IPS DF 4.7 (cell line): ENCODE measurements around the gene ERGIC3.

Experiments used
- DNase-seq: peaks from one replicate; pipeline ENCODE4 v3.0.0-alpha.2; 2013; ENCODE audit warnings: low spot score; ENCODE audit errors: extremely low read depth

The ERGIC3 gene

DNA sequence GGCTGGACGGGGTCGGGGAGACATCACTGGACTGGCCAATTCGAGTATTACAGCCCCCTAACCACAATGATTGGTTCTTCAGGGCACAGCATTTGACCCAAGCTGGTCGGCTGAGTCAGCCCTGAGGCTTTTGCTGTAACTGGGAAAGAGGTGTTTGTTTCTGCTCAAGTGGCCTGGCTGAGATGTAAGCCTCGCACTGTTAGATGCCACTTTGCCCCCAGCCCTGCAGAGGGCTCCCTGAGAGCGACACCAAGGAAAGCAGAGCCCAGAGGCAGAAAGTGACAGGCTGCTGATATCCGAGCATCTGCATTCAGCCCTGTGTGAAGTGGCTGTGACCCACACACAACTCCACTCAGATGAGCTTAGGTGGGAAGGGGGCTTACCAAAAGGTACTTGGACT is 19.4 kb downstream of the ERGIC3 start:
- DNase-seq = no peak

DNA sequence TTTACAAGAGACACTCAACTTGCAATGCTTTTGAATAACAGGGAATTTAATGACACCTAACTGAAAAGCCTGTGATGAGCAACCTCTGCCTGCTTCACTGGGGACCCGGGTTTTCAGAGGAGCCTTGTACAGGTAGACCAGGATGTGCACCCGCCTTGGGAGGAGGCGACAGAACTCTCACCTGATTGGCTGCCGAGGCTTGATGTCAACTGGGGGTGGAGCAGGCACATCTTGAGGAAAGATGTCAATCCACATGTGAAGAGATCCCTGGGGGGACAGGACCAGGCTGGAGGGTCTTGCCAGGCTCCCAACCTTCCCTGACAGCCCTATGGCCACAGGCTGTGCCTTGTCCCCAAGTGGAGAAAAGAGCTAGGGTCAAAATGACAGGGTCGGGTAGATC is 19.8 kb downstream of the ERGIC3 start:
- DNase-seq = no peak

GRCh38 chr20:35562541-35563110 is 20.7 kb downstream of the ERGIC3 start:
- DNase-seq = no peak

DNA sequence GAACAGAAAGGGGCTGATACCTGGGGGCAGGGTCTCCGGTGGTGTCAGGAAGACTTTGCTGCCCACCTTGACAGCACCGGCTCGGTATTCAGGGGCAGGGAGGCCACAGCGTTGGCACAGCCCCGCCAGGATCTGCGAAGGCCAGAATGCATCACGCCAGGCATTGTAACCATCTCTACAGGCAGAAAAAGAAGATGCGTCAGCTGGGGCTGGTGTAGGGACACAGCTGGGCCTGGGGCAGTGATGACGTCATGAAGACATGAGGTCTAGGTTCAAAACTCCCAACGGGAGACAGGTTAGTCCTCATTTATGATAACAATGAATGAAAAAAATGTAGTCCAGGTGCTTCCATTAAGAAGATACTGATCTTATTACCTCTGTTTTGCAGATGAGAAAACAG is 22.0 kb downstream of the ERGIC3 start:
- DNase-seq = no peak

DNA sequence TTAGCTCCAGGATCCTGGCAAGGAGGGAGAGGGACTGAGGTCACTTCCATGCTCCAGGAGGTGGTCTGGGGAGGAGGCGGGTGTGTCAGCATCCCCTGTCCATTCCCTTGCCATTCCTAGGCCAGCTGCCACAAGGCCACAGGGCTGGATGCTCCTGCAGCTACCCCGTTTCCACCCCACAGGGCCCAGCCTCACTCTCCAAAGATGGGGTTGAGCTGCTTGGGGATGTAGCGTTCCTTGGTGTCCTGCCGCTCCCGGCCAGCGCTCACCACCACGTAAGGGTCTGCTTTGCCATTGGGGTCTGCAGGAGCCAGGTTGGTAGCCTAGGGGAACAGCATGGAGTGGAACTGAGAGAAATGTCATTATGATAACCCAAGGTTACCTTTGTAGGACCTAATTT is 23.0 kb downstream of the ERGIC3 start:
- no peak for DNase-seq

- no peak for DNase-seq
Measured at GRCh38 chr20:35568645-35569044, 26.8 kb downstream of the ERGIC3 start.

GRCh38 chr20:35571555-35571954 is 29.7 kb downstream of the ERGIC3 start:
- no peak for DNase-seq

DNA sequence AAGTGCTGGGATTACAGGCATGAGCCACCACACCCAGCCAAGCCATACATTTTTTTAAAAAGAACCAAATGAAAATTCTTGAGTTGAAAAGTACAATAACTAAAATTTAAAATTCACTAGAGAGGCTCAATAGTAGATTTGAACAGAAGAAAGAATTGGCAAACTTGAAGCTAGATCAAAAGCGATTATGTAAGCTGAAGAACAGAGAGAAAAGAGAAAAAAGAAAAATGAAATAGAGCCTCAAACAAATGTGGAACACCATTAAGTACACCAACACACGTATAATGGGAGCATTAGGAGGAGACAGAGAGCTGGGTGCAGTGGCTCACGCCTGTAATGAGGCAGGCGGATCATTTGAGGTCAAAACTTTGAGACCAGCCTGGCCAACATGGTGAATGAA is 31.0 kb downstream of the ERGIC3 start:
- DNase-seq = no peak

- no peak for DNase-seq
Measured at GRCh38 chr20:35575958-35576357, 34.1 kb downstream of the ERGIC3 start.

GRCh38 chr20:35576816-35577215 is 34.9 kb downstream of the ERGIC3 start:
- no peak for DNase-seq

- DNase-seq = no peak
Measured at GRCh38 chr20:35578469-35578868, 36.6 kb downstream of the ERGIC3 start.

DNA sequence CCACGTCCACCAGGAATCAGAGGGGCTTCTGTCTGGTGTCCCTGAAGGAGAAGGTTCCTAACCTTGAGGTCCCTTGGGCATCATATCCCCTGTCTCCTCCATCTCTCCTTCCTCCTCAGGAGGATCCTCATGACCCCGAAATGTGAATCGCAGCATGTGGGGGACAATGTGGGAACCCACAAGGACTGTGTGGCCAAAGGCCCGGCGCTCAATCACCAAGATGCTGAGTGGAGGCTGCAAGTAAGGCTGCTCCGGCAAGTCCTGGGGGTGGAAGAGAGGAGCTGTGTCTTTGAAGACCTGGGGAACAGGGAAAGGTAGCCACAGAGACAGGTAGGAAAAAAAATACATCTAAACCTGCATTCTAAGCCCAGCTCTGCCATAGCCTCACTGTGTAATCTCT is 37.3 kb downstream of the ERGIC3 start:
- DNase-seq = no peak

DNA sequence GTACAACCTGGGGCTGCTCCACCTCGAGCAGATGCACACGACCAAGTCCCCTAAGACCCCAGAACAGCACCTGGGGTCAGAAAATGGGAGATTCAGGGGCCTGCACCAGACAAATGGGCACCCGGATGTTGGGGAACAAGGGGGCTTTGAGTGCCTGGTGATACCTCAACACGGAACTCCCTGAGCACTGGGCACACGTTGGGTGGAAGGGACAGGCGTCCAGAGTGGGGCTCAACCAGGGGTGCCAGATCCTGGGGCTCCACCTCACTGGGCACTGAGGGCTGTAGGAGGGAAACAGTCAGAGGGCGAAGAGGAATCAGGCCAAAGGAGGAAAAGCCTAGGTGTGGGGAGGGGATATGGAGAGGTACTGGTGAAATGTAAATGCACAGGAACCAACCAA is 40.3 kb downstream of the ERGIC3 start:
- no peak for DNase-seq

DNA sequence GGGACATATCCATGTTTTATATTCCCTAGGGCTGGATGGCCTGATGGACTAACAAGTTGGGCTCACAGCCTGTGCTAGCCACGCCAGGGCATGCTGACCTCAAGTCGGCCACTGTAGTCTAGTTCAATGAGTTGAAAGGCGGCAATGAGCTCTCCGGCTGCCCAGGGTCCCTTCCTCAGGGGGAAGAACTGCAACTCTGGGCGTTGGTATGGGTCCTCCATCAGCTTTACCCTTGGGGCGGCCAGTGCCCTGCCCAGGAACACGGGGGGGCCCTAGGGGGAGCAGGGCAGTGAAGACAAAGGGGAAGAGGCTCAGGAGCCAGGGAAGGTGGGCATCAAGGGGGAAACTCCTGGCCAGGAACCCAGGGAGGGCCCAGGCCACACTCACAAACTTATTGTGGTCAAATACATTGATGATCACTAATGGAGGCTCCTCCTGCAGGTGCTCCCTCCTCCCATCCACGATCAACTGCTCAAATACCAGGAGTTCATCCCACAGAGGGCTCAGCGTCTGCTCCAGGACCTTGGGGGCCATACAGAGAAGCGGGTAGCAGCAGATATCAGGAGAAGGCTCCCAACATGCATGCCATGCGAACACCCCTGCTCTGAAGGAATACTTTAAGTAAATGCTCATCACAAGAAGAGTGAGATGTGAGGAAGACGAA is 41.0 kb downstream of the ERGIC3 start:
- DNase-seq = no peak

- no peak for DNase-seq
Measured at GRCh38 chr20:35583636-35584560, 42.0 kb downstream of the ERGIC3 start.

GRCh38 chr20:35586751-35587425 is 45.0 kb downstream of the ERGIC3 start:
- no peak for DNase-seq

- no peak for DNase-seq
Measured at GRCh38 chr20:35587436-35587835, 45.6 kb downstream of the ERGIC3 start.

DNA sequence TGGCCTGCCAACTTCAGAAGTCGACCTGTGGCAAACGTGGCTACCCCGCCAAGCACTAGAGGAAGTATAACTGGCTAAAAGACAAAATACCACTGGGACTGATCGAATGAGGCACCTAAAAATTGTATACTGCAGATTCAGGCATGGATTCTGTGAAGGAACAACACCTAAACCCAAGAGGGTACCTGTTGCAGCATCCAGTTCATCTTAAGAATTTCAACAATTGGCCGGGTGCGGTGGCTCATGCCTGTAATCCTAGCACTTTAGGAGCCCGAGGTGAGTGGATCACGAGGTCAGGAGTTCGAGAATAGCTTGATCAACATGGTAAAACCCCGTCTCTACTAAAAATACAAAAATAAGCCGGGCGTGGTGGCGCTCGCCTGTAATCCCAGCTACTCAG is 46.5 kb downstream of the ERGIC3 start:
- DNase-seq = no peak

- DNase-seq = no peak
Measured at GRCh38 chr20:35592339-35592974, 50.6 kb downstream of the ERGIC3 start.

GRCh38 chr20:35595456-35595855 is 53.6 kb downstream of the ERGIC3 start:
- DNase-seq = no peak

GRCh38 chr20:35595901-35596300 is 54.0 kb downstream of the ERGIC3 start:
- no peak for DNase-seq
